Esophagus squamous epithelium (tissue), 5 donors: ENCODE results near the gene TREML4. TPM values are rescaled to one million over a fixed set of nuclear protein-coding genes. Genes with fewer than 3 reads are reported as not detected.
A peak's percentile ranks its signal among the peaks of the same experiment; 100 is the strongest.

Experiments used
- DNase-seq: peaks from one replicate; lab custom pipeline; 2025; lab: John Stamatoyannopoulos, UW
- H3K27ac ChIP-seq, 4 donors: fragments of 200-600 bp; sonication (generic); one replicate each; pipeline ENCODE4 v1.5.1; 2016 to 2019; ENCODE audit warnings: mild to moderate bottlenecking in 1 of 4
- H3K27me3 ChIP-seq, 4 donors: fragments of 200-600 bp; sonication (generic); 1 replicate in 3 of 4; 2 replicates in 1 of 4; pipeline versions ENCODE4 v1.5.1 to v1.6.0; 2017 to 2021; ENCODE audit warnings: antibody characterized with exemption in 1 of 4
- H3K36me3 ChIP-seq, 3 donors: fragments of 200-600 bp; sonication (generic); one replicate each; pipeline ENCODE4 v1.5.1; 2016 to 2019
- H3K4me1 ChIP-seq, 3 donors: fragments of 200-600 bp; sonication (generic); one replicate each; pipeline ENCODE4 v1.5.1; 2017 to 2019
- H3K4me3 ChIP-seq, 4 donors: fragments of 200-600 bp; sonication (generic); 1 replicate in 3 of 4; 2 replicates in 1 of 4; pipeline ENCODE4 v1.5.1; 2016 to 2019; ENCODE audit warnings: mild to moderate bottlenecking in 2 of 4, moderate library complexity in 1 of 4
- H3K9me3 ChIP-seq, 3 donors: fragments of 200-600 bp; sonication (generic); one replicate each; pipeline ENCODE4 v1.5.1; 2016 to 2019
- POLR2A ChIP-seq, 4 donors: fragments of 450-650 bp; IDR thresholded peaks; one replicate each; pipeline ENCODE4 v1.6.1; 2017; ENCODE audit warnings: antibody characterized with exemption in 4 of 4, mild to moderate bottlenecking in 4 of 4, moderate library complexity in 3 of 4
- WGBS, 2 donors: methylation state at CpG; one replicate each; pipeline ENCODE4 v1.1.5; 2018; 5-methylcytosine and 5-hydroxymethylcytosine counted together
- intact Hi-C: fragments of 100-400 bp; cut with DNase I; formaldehyde crosslinking; loops from one replicate; pipeline ENCODE4 v1.15.0; 2022
- total RNA-seq, 4 donors: library from RNA; depleted of rRNA; stranded (reverse); fragments of >200 nt; gene quantifications; one replicate each; pipeline ENCODE4 v1.1.0, GENCODE V29; 2016
- TF ChIP-seq, protein P1 (sequence below), 6 experiments: fragments of 450-650 bp in 4 of 6; fragments of 200-600 bp in 2 of 6; sonication (generic) in 2 of 6; IDR thresholded peaks; one replicate each; pipeline ENCODE4 v1.5.1; 2016 to 2019; ENCODE audit warnings: antibody characterized with exemption in 6 of 6, mild to moderate bottlenecking in 4 of 6, moderate library complexity in 4 of 6
- donor health status: DM: yes; HTN: yes; CAD: no.

The TREML4 gene
- total RNA-seq, 4 donors from 2014 or later: not detected

DNA sequence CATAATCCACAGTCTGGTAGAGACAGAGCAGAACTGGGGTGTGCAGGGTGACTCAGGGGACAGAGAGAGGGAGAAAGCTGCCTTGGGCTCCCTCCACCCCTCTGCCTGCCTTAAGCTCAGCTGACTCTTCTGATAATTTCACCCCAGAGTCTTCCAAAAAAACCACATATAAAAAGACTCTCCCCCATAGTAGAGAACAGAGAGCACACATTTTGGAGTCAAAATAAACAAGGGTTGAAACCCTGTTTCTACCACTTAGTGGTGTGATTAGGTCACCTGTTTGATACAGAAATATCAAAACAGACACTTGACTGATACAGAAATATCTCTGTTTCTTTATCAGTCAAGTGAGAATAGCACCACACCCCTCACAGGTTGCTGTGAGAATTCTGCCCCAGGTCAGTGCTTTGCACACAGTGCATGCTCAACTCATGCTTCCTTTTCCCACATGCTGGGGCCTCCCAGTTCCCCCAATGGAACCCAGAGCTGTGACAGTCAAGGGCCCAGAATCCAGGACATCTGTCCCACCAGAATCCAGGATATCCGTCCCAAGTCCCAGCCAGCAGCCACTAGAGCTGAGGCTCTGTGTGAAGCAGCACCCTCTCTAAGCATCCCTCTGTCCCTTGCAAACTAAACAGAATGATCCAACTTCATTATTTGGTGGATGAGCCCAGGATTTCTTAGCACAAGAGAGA lies 28.4 kb upstream of the TREML4 start:
- intact Hi-C loops: no loop called here
- 67% methylated on average over 1 of the region's 1 CpG; no CpG with 5 or more reads in 1 of the 2 donors for WGBS, 2 donors

GRCh38 chr6:41200296-41200900 lies 27.8 kb upstream of the TREML4 start:
- WGBS, 2 donors: 59 to 84% methylated on average over 2 of the region's 2 CpGs
- H3K27me3 ChIP-seq: peaks cover 0 to 10% (median 0%) of the 10 kb centered on the region in 4 donors
- no peaks in the 10 kb centered on the region for H3K36me3 ChIP-seq
- peak in 1 of 4 donors; percentile 18 for TF ChIP-seq POLR2A (IDR thresholded peaks at IDR 0.05)
- TF ChIP-seq, protein P1, sequence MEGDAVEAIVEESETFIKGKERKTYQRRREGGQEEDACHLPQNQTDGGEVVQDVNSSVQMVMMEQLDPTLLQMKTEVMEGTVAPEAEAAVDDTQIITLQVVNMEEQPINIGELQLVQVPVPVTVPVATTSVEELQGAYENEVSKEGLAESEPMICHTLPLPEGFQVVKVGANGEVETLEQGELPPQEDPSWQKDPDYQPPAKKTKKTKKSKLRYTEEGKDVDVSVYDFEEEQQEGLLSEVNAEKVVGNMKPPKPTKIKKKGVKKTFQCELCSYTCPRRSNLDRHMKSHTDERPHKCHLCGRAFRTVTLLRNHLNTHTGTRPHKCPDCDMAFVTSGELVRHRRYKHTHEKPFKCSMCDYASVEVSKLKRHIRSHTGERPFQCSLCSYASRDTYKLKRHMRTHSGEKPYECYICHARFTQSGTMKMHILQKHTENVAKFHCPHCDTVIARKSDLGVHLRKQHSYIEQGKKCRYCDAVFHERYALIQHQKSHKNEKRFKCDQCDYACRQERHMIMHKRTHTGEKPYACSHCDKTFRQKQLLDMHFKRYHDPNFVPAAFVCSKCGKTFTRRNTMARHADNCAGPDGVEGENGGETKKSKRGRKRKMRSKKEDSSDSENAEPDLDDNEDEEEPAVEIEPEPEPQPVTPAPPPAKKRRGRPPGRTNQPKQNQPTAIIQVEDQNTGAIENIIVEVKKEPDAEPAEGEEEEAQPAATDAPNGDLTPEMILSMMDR (IDR thresholded peaks at IDR 0.05): no peak
- H3K27ac ChIP-seq: peak overlapping the region in 3 of 4 donors; percentile 38 to 67 (median 62)
- intact Hi-C loops: no loop called here
- DNase-seq: no peak
- peaks cover 0 to 16% (median 3%) of the 10 kb centered on the region in 3 donors for H3K4me1 ChIP-seq
- H3K4me3 ChIP-seq: no peak overlapping the region
- H3K9me3 ChIP-seq: no peaks in the 10 kb centered on the region

More for the DNA sequence above, 28.4 kb upstream of the TREML4 start:
- H3K4me3 ChIP-seq: no peak overlapping the region
- DNase-seq: no peak
- H3K9me3 ChIP-seq: no peaks in the 10 kb centered on the region
- no peaks in the 10 kb centered on the region for H3K36me3 ChIP-seq
- peak overlapping the region in 2 of 4 donors; percentile 62 to 67 for H3K27ac ChIP-seq
- peaks cover 0 to 16% (median 3%) of the 10 kb centered on the region in 3 donors for H3K4me1 ChIP-seq
- no peak for TF ChIP-seq POLR2A (IDR thresholded peaks at IDR 0.05)
- TF ChIP-seq, protein P1 (IDR thresholded peaks at IDR 0.05): no peak
- H3K27me3 ChIP-seq: peaks cover 0 to 13% (median 0%) of the 10 kb centered on the region in 4 donors

GRCh38 chr6:41200901-41201763 lies 27.0 kb upstream of the TREML4 start, which contains the start of gene TREML2:
TSS of gene TREML2 (minus strand) at chr6:41201149. CDS start at chr6:41201008, 141 bp downstream.
- intact Hi-C loops: no loop called here
- Histone ChIP-seq H3K27me3 (peaks cover 0 to 5% (median 0%) of the 10 kb centered on the region in 4 donors), H3K4me3 (no peak within 1 kb of the TSS), H3K9me3 (no peaks in the 10 kb centered on the region), H3K27ac (peak within 1 kb of the TSS in 3 of 4 donors; percentile 38 to 67 (median 62)), H3K36me3 (no peaks in the 10 kb centered on the region), H3K4me1 (peaks cover 0 to 16% (median 3%) of the 10 kb centered on the region in 3 donors)
- WGBS, 2 donors: 41 to 47% methylated on average over 6 to 8 of the region's 12 CpGs
- TF ChIP-seq POLR2A (IDR thresholded peaks at IDR 0.05): no peak
- TF ChIP-seq, protein P1 (IDR thresholded peaks at IDR 0.05): no peak
- DNase-seq: no peak

GRCh38 chr6:41201764-41202173 lies 26.4 kb upstream of the TREML4 start:
- TF ChIP-seq POLR2A (IDR thresholded peaks at IDR 0.05): no peak
- TF ChIP-seq, protein P1 (IDR thresholded peaks at IDR 0.05): no peak
- Histone ChIP-seq H3K27me3 (no peaks in the 10 kb centered on the region), H3K36me3 (no peaks in the 10 kb centered on the region), H3K27ac (no peak overlapping the region), H3K4me3 (no peak overlapping the region), H3K4me1 (peaks cover 0 to 16% (median 3%) of the 10 kb centered on the region in 3 donors), H3K9me3 (no peaks in the 10 kb centered on the region)
- 56 to 60% methylated on average over 8 of the region's 8 CpGs for WGBS, 2 donors
- intact Hi-C loops: no loop called here
- no peak for DNase-seq
